HS-27A (cell line): ENCODE measurements around the gene IL1RN.
"Not testable (repeated sequence)": the region's sequence is repeated elsewhere in the genome, so short reads cannot be mapped to it uniquely, and the experiment has no call there.

Source experiments
- DNase-seq: peaks from one replicate; pipeline ENCODE4 v3.0.0-alpha.2; 2012; ENCODE audit warnings: low read depth, missing footprints

The IL1RN gene

GRCh38 chr2:113126845-113127645 lies at the start of gene IL1RN:
IL1RN (plus strand) TSS chr2:113127598; CDS start chr2:113127625, 27 bp downstream.
- DNase-seq = no peak

DNA sequence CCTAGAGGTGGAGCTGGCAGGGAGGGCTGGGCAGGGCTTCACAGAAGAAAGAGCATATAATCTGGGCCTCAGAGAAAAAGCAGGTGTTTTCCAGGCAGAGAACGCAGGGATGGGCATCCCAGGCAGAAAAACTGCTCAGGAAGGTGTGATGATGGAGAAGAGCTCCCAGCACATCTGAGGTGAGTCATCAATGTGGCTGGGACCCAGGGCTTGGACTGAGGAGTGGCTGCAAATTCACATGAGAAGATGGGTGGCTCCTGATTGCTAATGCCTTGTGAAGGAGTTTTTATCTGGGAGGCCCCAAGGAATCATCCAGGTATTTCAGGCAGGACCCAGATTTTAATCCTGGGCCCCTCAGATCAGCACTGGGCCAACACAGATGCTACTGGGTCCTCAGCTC lies 49.5 kb upstream of the IL1RN start:
- no peak for DNase-seq

DNA sequence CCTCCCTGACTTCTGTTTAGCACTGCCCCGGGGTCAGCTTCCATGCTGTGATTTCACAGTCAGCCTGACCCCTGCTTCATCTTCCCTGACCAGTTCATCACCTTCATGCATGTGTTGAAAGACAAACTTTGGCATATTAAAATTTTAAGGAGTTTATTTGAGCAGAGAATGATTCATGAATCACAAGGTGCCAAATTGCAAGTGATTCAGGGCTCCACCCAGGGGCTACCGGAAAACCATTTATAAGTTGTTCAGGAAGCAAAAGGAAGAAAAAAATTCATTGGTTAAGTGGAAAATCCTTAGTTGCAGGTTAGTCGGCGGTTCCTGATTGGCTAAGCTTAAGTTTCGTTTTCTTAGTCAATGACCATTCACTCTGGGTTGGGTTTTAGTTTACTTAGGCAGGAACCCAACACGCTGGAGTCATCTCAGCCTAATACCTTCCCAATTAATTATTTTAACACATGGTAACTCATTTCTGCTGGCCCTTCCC lies 49.0 kb upstream of the IL1RN start:
- no peak for DNase-seq

GRCh38 chr2:113079131-113079530 lies 48.3 kb upstream of the IL1RN start:
- DNase-seq = no peak

- DNase-seq = no peak
Measured at GRCh38 chr2:113080134-113080533, 47.3 kb upstream of the IL1RN start.

DNA sequence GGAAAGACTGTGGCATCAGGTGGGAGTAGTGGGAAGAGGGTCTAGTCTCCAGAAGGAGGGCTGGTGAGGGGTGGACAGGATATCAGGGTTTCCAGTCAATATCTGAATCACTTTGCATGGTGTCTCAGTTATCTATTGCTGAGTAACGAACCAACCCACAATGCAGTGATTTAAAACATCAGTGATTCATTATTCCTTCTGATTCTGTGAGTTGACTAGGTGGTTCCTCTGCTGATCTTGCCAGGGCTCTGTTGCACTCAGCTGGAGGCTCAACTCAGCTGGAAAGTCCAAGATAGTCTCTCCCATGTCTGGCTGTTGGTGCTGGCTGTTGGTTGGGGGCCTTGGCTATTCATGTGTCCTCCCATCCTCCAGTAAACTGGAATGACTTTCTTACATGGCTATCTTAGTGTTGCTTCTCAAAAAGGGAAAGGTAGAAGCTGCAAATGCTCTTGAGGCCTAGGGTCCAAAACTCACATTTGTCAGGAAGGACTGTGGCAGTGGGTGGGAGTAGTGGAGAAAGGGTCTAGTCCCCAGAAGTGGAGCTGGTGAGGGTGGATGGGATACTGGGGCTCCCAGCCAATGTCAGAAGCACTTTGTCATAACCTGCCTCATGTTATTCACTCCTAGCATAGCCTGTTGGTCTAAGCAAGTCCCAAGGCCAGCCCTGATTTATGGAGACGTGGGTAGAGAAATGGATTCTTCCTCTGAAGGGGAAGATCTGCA lies 45.7 kb upstream of the IL1RN start:
- no peak for DNase-seq

DNA sequence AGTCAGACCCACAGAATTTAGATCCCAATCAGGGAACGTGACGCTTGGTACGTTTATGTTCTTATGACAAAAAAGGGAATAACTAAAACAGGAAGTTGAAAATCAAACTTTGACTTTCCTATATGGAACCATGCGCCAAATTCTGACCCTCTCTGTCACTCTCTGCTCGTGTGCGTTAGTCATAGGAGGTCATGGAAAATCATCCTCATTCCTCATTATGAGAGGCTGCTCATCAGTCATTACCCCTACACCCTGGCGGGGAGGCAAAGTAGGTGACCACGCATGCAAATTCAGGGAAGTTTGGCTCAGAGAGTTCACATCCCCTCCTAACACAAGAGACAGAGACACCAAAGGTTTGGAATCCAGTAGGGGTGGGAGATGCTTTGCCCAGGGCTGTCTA lies 44.1 kb upstream of the IL1RN start:
- no peak for DNase-seq

GRCh38 chr2:113084249-113085000 lies 43.0 kb upstream of the IL1RN start:
- DNase-seq = no peak

GRCh38 chr2:113085542-113085941 lies 41.9 kb upstream of the IL1RN start:
- no peak for DNase-seq

- no peak for DNase-seq
Measured at GRCh38 chr2:113088213-113088992, 39.0 kb upstream of the IL1RN start.

DNA sequence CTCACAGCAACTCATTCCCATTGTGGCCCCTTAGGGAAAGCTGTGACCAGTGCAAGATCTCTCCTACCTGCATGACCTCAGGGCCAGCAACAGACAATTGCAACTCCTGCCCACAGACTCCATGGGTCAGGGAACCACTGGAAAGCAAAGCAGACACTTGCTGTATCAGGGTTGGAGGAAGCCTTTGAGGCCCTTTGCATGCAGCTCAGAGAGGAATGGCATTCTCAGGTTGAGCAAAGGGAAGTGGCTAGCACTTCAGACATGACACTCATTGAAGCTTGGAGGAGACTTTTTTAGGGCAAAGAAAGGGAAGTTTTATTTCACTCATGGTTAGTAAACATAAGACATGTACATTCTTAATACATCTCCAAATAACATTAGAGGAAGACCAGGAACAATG lies 37.5 kb upstream of the IL1RN start:
- DNase-seq = no peak

DNA sequence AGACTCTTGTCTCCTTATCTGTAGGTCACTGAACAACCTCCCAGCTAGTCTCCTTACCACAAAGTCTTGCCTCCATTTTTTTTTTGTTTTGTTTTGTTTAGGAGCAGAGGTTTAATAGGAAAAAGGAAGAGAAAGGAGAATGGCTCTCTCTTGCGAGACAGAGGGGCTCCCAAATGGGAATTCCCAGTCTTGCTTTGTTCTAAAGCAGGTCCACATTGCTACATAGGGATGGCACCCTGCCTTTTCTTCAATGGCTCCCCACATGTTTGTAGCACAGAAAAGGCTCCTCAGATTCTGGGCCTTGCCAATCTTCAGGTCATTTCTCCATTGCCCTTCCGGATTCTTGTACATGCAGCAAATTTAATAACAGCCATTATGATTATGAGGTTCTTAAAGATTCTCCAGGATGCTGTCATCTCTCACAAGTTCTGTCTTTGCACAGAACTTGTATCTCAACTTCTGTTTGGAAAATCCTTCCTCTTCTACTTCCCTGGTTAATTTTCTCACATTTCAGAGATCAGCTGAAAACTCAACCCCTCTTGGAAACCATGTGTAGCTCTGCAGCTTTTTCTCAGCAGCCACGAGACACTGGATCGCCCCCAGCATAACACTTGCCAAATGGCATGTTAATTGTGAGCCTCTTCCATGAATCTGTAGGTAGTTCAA lies 36.0 kb upstream of the IL1RN start:
- DNase-seq = no peak

DNA sequence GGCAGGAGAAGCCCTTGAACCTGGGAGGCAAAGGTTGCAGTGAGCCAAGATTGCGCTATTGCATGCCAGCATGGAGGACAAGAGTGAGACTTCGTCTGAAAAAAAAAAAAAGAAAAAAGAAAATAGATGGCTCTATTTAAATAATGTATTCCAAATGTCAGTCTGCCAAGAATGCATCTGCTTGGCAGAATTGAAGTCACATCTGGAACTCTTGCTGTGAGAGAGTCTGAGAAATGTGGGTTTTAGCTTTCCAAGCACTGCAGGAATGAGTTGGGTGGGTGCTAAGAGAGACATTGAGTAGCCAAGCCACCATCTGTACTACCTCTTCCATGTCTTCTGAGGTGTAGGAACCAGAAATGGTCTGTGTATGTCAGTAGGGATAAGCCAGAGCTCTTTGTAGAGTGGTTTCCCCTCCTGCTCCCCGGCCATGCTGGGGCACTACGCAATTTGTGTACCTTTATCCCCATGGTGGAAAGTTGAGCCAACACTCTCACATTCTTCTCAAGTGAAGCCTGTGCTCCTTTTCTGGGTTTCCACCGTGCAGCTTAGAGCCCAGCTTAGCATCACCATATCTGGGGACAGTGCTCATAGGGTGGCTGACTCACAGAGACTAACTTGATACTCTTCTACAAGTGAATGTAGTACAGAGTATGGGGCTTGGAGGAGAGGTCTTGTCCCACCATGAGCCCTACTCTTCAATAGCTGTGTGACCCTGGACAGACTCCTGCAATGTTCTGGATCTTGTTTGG lies 34.4 kb upstream of the IL1RN start:
- DNase-seq = no peak

DNA sequence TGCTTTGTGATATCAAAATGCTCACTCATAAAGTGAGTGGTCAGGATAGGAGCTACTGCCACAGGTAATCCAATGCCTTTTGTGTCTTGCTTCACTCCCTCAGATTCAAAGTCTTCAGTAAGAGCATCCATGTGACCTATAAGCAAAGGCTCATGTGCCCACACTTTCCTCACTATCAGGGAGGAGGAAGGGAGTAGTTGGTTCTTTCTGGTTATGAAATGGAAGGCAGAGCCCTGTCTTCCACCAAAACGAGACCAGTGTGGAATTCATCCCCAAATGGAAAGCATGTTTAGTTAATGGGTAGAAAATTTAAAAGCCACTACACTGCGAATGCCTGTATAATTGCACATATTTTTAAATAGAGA lies 33.8 kb upstream of the IL1RN start:
- DNase-seq = no peak

DNA sequence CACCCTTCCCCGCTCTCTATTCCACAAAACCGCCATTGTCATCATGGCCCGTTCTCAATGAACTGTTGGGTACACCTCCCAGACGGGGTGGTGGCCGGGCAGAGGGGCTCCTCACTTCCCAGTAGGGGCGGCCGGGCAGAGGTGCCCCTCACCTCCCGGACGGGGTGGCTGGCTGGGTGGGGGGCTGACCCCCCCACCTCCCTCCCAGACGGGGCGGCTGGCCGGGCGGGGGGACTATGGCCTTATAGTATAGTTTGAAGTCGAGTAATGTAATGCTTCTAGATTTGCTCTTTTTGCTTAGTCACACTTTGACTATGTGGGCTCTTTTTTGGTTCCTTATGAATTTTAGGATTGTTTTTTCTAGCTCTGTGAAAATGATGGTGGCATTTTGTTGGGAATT lies 31.1 kb upstream of the IL1RN start:
- DNase-seq = not testable (repeated sequence)

- DNase-seq = not testable (repeated sequence)
Measured at GRCh38 chr2:113096842-113097618, 30.4 kb upstream of the IL1RN start.

DNA sequence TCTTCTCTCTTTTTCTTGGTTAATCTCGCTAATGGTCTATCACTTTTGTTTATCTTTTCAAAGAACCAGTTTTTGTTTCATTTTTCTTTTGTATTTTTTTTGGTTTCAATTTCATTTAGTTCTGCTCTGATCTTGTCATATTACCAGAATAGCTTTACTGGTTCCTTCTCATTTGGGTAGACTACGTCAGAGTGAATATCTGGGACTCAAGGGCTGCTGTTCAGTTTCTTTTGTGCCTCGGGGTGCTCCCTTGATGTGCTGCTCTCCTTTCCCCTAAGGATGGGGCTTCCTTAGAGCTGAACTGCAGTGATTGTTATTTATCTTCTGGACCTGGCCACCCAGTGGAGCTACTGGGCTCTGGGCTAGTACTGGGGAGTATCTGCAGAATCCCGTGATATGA lies 29.4 kb upstream of the IL1RN start:
- no peak for DNase-seq

DNA sequence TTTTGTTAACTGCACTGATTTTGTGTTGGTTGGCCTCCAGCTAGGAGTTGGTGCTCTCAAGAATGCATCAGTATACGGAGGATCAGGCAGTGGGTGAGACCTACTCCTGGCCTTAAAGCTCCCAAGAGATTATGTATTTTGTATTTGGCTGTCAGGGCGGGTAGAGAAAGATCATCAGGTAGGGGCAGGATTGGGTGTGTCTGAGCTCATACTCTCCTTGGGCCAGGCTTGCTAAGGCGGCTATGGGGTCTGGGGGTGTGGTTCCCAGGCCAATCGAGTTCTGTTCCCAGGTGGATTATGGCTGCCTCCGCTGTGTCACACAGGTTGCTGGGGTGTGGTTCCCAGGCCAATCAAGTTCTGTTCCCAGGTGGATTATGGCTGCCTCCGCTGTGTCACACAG lies 28.9 kb upstream of the IL1RN start:
- no peak for DNase-seq

GRCh38 chr2:113102133-113102532 lies 25.3 kb upstream of the IL1RN start:
- no peak for DNase-seq

GRCh38 chr2:113103277-113103676 lies 24.1 kb upstream of the IL1RN start:
- DNase-seq = no peak
